Body of pancreas (tissue), 4 donors: ENCODE measurements around the gene OR5H6. TPM values are rescaled to one million over a fixed set of nuclear protein-coding genes. Genes with fewer than 3 reads are reported as not detected.

ENCODE experiments used
- ATAC-seq: fragments of 150-250 bp; one replicate; pipeline ENCODE4 v1.9.1; 2016
- DNase-seq, 4 donors: peaks; one replicate each; pipeline ENCODE4 v3.0.0-alpha.2; 2019
- H3K27ac ChIP-seq, 4 donors: fragments of 200-600 bp; sonication (generic); 1 replicate in 3 of 4; 2 replicates in 1 of 4; pipeline versions ENCODE4 v1.5.1 to v1.6.1; 2016 to 2019; ENCODE audit warnings: mild to moderate bottlenecking in 1 of 4, mixed read lengths in 1 of 4, moderate library complexity in 1 of 4
- H3K27me3 ChIP-seq, 2 donors: fragments of 200-600 bp; sonication (generic); one replicate each; pipeline ENCODE4 v1.6.0; 2016; ENCODE audit warnings: mild to moderate bottlenecking in 1 of 2
- H3K36me3 ChIP-seq, 2 donors: fragments of 200-600 bp; sonication (generic); replicated peaks in 1 of 2; 2 replicates each; pipeline ENCODE4 v1.5.1; 2016; ENCODE audit warnings: low read depth in 2 of 2; ENCODE audit not compliant: insufficient read depth in 1 of 2
- H3K4me1 ChIP-seq: fragments of 200-600 bp; sonication (generic); one replicate; pipeline ENCODE4 v1.6.0; 2016
- H3K4me3 ChIP-seq, 2 donors: fragments of 200-600 bp; sonication (generic); 1 replicate in 1 of 2; 2 replicates in 1 of 2; pipeline ENCODE4 v1.5.1; 2016 to 2019
- H3K9me3 ChIP-seq, 3 donors: fragments of 200-600 bp; sonication (generic); 1 replicate in 2 of 3; 2 replicates in 1 of 3; pipeline ENCODE4 v1.5.1; 2016
- POLR2A ChIP-seq, 3 donors: fragments of 450-650 bp; IDR thresholded peaks; one replicate each; pipeline ENCODE4 v1.6.1; 2016; ENCODE audit warnings: antibody characterized with exemption in 3 of 3, mild to moderate bottlenecking in 2 of 3
- WGBS, 2 donors: methylation state at CpG; one replicate each; pipeline ENCODE4 v1.1.5; 2017; 5-methylcytosine and 5-hydroxymethylcytosine counted together
- intact Hi-C: fragments of 100-400 bp; cut with DNase I; formaldehyde crosslinking; loops from one replicate; pipeline ENCODE4 v1.15.1; 2023
- total RNA-seq, 2 donors: library from RNA; depleted of rRNA; stranded (reverse); fragments of >200 nt; gene quantifications; one replicate each; pipeline ENCODE4 v1.1.0, GENCODE V29; 2016
- TF ChIP-seq, protein P1 (sequence below), 7 experiments: fragments of 450-650 bp in 4 of 7; fragments of 200-600 bp in 3 of 7; sonication (generic) in 3 of 7; IDR thresholded peaks; one replicate each; pipeline ENCODE4 v1.5.1; 2016 to 2019; ENCODE audit warnings: antibody characterized with exemption in 7 of 7

The OR5H6 gene
- total RNA-seq, 2 donors from 2014 or later, result not detected

DNA sequence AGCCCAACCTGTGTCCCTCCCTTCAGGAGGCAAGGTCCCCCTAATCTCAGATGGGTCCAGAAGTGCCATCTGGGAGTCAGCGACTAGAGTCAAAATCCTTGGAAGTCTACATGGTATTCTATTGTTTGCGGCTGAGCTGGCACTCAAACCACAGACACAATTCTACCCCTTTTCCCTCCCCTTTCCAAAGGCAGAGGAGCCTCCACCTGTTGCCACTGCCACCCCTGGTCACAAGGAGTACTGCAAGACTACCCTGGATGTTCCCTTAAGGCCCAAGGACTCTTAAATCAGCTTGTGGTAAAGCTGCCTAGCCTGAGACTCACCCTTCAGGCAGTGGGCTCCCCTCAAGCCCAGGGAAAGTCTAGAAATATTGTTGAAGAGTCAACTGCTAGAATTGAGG lies 4.3 kb upstream of the OR5H6 start:
- no peaks in the 10 kb centered on the region for H3K27me3 ChIP-seq
- DNase-seq (no peak), ATAC-seq (no peak)
- H3K36me3 ChIP-seq, result no peaks in the 10 kb centered on the region
- no peak overlapping the region for H3K4me3 ChIP-seq
- no peak overlapping the region for H3K27ac ChIP-seq
- no peak for TF ChIP-seq POLR2A (IDR thresholded peaks at IDR 0.05)
- intact Hi-C loops, result no loop called here
- no peaks in the 10 kb centered on the region for H3K4me1 ChIP-seq
- H3K9me3 ChIP-seq, result no peaks in the 10 kb centered on the region
- WGBS, 2 donors, result 45 to 77% methylated on average over 2 of the region's 2 CpGs

DNA sequence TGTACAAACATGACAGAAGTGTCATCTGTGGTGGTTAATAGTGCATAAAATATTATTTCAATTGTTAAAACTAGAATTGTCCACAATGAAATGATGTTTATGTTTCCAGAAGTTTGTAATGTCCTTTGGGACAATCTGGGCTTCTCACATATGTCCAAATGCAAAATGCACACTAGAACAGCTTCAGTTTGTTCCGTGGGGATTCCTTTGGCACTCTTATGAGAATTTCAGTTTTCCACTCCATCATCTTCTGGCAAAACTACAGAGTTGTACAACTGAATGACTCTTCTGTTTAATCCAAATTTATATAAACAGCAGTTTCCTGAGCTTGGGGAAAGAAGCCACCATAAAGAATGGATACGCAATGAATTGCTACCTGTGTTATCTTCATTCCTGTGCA lies 2.0 kb upstream of the OR5H6 start:
- TF ChIP-seq, protein P1, sequence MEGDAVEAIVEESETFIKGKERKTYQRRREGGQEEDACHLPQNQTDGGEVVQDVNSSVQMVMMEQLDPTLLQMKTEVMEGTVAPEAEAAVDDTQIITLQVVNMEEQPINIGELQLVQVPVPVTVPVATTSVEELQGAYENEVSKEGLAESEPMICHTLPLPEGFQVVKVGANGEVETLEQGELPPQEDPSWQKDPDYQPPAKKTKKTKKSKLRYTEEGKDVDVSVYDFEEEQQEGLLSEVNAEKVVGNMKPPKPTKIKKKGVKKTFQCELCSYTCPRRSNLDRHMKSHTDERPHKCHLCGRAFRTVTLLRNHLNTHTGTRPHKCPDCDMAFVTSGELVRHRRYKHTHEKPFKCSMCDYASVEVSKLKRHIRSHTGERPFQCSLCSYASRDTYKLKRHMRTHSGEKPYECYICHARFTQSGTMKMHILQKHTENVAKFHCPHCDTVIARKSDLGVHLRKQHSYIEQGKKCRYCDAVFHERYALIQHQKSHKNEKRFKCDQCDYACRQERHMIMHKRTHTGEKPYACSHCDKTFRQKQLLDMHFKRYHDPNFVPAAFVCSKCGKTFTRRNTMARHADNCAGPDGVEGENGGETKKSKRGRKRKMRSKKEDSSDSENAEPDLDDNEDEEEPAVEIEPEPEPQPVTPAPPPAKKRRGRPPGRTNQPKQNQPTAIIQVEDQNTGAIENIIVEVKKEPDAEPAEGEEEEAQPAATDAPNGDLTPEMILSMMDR (IDR thresholded peaks at IDR 0.05), result no peak
- no peak for TF ChIP-seq POLR2A (IDR thresholded peaks at IDR 0.05)
- H3K27ac ChIP-seq, result no peak overlapping the region
- no peaks in the 10 kb centered on the region for H3K36me3 ChIP-seq
- no peaks in the 10 kb centered on the region for H3K9me3 ChIP-seq
- no peak overlapping the region for H3K4me3 ChIP-seq
- no peaks in the 10 kb centered on the region for H3K4me1 ChIP-seq
- H3K27me3 ChIP-seq, result no peaks in the 10 kb centered on the region
- no peak for DNase-seq
- intact Hi-C loops, result no loop called here
- ATAC-seq, result no peak
- WGBS, 2 donors, result 52 to 64% methylated on average over 2 of the region's 2 CpGs

DNA sequence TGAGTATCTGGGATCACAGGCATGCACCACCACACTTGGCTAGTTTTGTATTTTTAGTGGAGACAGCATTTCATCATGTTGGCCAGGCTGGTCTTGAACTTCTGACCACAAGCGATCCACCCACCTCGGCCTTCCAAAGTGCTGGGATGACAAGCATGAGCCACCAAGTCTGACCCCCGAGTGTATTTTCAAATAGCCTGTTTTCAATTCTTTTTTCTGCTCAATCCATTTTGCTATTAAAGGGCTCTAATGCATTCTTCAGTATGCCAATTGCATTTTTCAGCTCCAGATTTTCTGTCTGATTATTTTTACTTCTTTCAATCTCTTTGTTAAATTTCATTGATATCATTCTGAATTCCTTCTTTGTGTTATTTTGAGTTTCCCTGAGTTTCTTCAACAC lies 5.8 kb downstream of the OR5H6 start:
- no peak overlapping the region for H3K4me3 ChIP-seq
- ATAC-seq (no peak), DNase-seq (no peak)
- 58 to 73% methylated on average over 3 of the region's 3 CpGs for WGBS, 2 donors
- TF ChIP-seq, protein P1 (IDR thresholded peaks at IDR 0.05), result no peak
- no peak for TF ChIP-seq POLR2A (IDR thresholded peaks at IDR 0.05)
- peaks cover 0 to 18% (median 0%) of the 10 kb centered on the region in 3 donors for H3K9me3 ChIP-seq
- H3K27me3 ChIP-seq, result no peaks in the 10 kb centered on the region
- H3K4me1 ChIP-seq, result no peaks in the 10 kb centered on the region
- intact Hi-C loops, result no loop called here
- H3K27ac ChIP-seq, result no peak overlapping the region
- H3K36me3 ChIP-seq, result no peaks in the 10 kb centered on the region

DNA sequence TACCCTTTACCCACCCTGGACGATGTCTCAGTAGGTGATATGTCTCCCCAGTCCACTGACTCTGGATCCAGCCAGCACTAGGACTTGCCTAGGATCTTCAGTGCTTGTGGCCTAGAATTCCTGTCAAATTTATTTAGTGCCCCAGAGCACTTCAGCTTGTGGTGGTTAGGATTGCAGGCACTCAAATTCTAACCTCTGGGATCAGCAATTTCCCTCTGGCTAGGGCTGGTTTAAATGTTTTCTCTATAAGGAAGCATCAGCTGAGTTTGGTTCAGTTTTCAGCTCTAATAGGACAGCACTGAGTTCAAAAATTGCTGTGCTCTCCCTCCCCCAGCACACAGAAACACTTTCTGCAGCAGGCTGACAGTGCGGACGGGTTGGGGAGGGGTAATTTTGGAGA lies 8.1 kb downstream of the OR5H6 start:
- Histone ChIP-seq H3K36me3 (no peaks in the 10 kb centered on the region), H3K4me3 (no peak overlapping the region), H3K4me1 (no peaks in the 10 kb centered on the region), H3K27ac (no peak overlapping the region), H3K27me3 (no peaks in the 10 kb centered on the region), H3K9me3 (peaks cover 0 to 23% (median 0%) of the 10 kb centered on the region in 3 donors)
- WGBS, 2 donors, result 39 to 43% methylated on average over 3 of the region's 3 CpGs
- intact Hi-C loops, result no loop called here
- TF ChIP-seq, protein P1 (IDR thresholded peaks at IDR 0.05), result no peak
- TF ChIP-seq POLR2A (IDR thresholded peaks at IDR 0.05), result no peak
- DNase-seq, result no peak
- no peak for ATAC-seq

DNA sequence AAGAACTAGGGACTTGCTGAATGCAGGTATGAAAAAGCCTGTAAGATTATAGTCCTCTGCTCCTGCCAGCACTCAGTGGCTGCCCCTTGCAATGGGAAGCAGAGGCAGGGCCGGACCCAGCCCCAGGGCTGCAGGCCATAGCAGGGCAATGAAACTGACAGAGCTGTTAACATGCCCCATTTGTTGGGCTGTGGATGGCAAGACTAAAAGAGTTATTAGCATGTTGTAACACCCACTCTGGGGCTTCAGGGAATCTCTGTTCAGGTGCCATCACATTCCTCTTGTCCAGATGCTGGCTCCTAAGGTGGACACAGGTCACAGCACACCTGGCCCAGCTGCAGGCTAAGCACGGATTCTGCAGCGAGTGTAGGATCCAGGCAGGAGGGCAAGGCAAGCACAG lies 10.9 kb downstream of the OR5H6 start:
- H3K27ac ChIP-seq, result no peak overlapping the region
- no peaks in the 10 kb centered on the region for H3K4me1 ChIP-seq
- ATAC-seq (no peak), DNase-seq (no peak)
- peaks cover 0 to 16% (median 0%) of the 10 kb centered on the region in 3 donors for H3K9me3 ChIP-seq
- no peaks in the 10 kb centered on the region for H3K27me3 ChIP-seq
- H3K4me3 ChIP-seq, result no peak overlapping the region
- intact Hi-C loops, result no loop called here
- 62 to 67% methylated on average over 1 to 3 of the region's 3 CpGs for WGBS, 2 donors
- TF ChIP-seq, protein P1 (IDR thresholded peaks at IDR 0.05), result no peak
- no peak for TF ChIP-seq POLR2A (IDR thresholded peaks at IDR 0.05)
- no peaks in the 10 kb centered on the region for H3K36me3 ChIP-seq
